Measurements from ENCODE around the gene ZNF609. TPM values are rescaled to one million over a fixed set of nuclear protein-coding genes. Genes with fewer than 3 reads are reported as not detected.
A peak's percentile ranks its signal among the peaks of the same experiment; 100 is the strongest.
"Not testable (repeated sequence)": the region's sequence is repeated elsewhere in the genome, so short reads cannot be mapped to it uniquely, and the experiment has no call there.

ZNF609 gene
- total RNA-seq, 3 donors from 2014 or later (not counting 1 experiment from before 2014, with no cell fraction given): 40.3 to 59.7 (median 55.3) TPM

DNA sequence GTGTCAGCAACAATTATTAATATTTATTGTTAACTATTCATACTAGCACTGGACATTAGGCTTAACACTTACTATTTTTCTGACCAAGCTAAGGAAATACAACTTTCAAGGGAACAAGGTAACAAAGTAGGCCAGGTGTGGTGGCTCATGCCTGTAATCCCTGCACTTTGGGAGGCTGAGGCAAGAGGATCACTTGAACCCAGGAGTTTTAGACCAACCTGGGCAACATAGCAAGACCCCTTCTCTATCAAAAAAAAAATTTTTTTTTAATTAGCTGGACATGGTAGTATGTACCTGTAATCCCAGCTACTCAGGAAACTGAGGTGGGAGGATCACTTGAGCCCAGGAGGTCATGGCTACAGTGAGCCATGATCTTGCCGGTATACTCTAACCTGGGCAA is 183.3 kb downstream of the ZNF609 start:
- H3K4me3 ChIP-seq (ENCODE audit: low read length): no peak overlapping the region
- Mint-ChIP-seq H3K27ac (peak overlapping the region in 1 of 2 donors; percentile 70), H3K4me1 (peaks cover 40 to 52% of the 10 kb centered on the region in 2 donors), H3K36me3 (no peaks in the 10 kb centered on the region), H3K27me3 (ENCODE audit: low read depth in 2 of 2) (no peaks in the 10 kb centered on the region), H3K9me3 (no peaks in the 10 kb centered on the region), H3K4me3 (no peak overlapping the region)
- TF ChIP-seq, protein P1, sequence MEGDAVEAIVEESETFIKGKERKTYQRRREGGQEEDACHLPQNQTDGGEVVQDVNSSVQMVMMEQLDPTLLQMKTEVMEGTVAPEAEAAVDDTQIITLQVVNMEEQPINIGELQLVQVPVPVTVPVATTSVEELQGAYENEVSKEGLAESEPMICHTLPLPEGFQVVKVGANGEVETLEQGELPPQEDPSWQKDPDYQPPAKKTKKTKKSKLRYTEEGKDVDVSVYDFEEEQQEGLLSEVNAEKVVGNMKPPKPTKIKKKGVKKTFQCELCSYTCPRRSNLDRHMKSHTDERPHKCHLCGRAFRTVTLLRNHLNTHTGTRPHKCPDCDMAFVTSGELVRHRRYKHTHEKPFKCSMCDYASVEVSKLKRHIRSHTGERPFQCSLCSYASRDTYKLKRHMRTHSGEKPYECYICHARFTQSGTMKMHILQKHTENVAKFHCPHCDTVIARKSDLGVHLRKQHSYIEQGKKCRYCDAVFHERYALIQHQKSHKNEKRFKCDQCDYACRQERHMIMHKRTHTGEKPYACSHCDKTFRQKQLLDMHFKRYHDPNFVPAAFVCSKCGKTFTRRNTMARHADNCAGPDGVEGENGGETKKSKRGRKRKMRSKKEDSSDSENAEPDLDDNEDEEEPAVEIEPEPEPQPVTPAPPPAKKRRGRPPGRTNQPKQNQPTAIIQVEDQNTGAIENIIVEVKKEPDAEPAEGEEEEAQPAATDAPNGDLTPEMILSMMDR (IDR thresholded peaks at IDR 0.05): no peak
- H3K27me3 ChIP-seq (ENCODE audit: control insufficient read depth, insufficient read depth, low read length): no peaks in the 10 kb centered on the region
- ATAC-seq: no peak
- no peaks in the 10 kb centered on the region for H3K36me3 ChIP-seq (ENCODE audit: control insufficient read depth, insufficient read depth, low read length)
- no peaks in the 10 kb centered on the region for H3K9me3 ChIP-seq (ENCODE audit: control insufficient read depth, insufficient read depth, low read length)
- H3K27ac ChIP-seq (ENCODE audit: low read length): no peak overlapping the region
- H3K4me1 ChIP-seq (ENCODE audit: control insufficient read depth, insufficient read depth, low read length): peaks cover 25% of the 10 kb centered on the region
- no CpG with 5 or more reads among the region's 1 CpG for WGBS (ENCODE audit: insufficient coverage)
- no peak for DNase-seq
- intact Hi-C loops (cut with micrococcal nuclease): no loop called here

DNA sequence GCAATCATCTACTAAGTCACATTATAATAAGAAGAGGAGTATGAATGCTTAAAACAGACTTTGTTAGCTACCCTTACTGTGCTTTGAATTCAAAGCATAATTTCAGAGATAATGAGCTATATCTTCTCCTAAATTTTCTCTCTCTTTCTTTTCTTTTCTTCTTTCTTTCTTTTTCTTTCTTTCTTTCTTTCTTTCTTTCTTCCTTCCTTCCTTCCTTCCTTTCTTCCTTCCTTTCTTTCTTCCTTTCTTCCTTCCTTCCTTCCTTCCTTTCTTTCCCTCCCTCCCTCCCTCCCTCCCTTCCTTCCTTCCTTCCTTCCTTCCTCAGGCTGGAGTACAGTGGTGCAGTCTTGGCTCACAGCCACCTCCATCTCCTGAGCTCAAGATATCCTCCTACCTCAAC is 184.4 kb downstream of the ZNF609 start:
- H3K4me3 ChIP-seq (ENCODE audit: low read length): not testable (repeated sequence)

DNA sequence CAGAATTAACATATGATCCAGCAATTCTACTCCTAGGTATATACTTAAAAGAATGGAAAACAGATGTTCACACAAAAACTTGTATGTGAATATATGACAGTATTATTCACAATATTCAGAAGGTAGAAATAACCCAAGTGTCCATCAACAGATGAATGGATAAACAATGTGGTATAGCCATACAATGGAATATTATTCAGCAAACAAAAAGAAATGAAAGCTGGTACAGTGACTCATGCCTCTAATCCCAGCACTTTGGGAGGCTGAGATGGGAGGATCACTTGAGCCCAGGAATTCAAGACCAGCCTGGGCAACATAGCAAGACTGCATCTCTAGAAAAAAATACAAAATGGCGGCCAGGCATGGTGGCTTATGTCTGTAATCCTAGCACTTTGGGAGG is 185.6 kb downstream of the ZNF609 start:
- 100% methylated on average over 1 of the region's 1 CpG for WGBS (ENCODE audit: insufficient coverage)
- Histone ChIP-seq H3K27me3 (ENCODE audit: control insufficient read depth, insufficient read depth, low read length) (no peaks in the 10 kb centered on the region), H3K36me3 (ENCODE audit: control insufficient read depth, insufficient read depth, low read length) (no peaks in the 10 kb centered on the region), H3K27ac (ENCODE audit: low read length) (no peak overlapping the region), H3K4me1 (ENCODE audit: control insufficient read depth, insufficient read depth, low read length) (peaks cover 10% of the 10 kb centered on the region), H3K9me3 (ENCODE audit: control insufficient read depth, insufficient read depth, low read length) (no peaks in the 10 kb centered on the region), H3K4me3 (ENCODE audit: low read length) (no peak overlapping the region)
- Mint-ChIP-seq H3K27me3 (ENCODE audit: low read depth in 2 of 2) (no peaks in the 10 kb centered on the region), H3K9me3 (no peaks in the 10 kb centered on the region), H3K36me3 (no peaks in the 10 kb centered on the region), H3K27ac (no peak overlapping the region), H3K4me1 (peaks cover 35 to 38% of the 10 kb centered on the region in 2 donors), H3K4me3 (no peak overlapping the region)
- TF ChIP-seq, protein P1 (IDR thresholded peaks at IDR 0.05): no peak
- intact Hi-C loops (cut with micrococcal nuclease): no loop called here
- DNase-seq: no peak
- no peak for ATAC-seq

More for the DNA sequence above, 184.4 kb downstream of the ZNF609 start:
- H3K9me3 ChIP-seq (ENCODE audit: control insufficient read depth, insufficient read depth, low read length); H3K27me3 Mint-ChIP-seq (ENCODE audit: low read depth in 2 of 2); H3K27ac Mint-ChIP-seq; intact Hi-C loops (cut with micrococcal nuclease); ATAC-seq; H3K27me3 ChIP-seq (ENCODE audit: control insufficient read depth, insufficient read depth, low read length); H3K27ac ChIP-seq (ENCODE audit: low read length); H3K4me3 Mint-ChIP-seq; H3K36me3 ChIP-seq (ENCODE audit: control insufficient read depth, insufficient read depth, low read length); DNase-seq; H3K36me3 Mint-ChIP-seq; H3K9me3 Mint-ChIP-seq: not testable (repeated sequence)
- peaks cover 43 to 50% of the 10 kb centered on the region in 2 donors for H3K4me1 Mint-ChIP-seq
- H3K4me1 ChIP-seq (ENCODE audit: control insufficient read depth, insufficient read depth, low read length): peaks cover 21% of the 10 kb centered on the region

DNA sequence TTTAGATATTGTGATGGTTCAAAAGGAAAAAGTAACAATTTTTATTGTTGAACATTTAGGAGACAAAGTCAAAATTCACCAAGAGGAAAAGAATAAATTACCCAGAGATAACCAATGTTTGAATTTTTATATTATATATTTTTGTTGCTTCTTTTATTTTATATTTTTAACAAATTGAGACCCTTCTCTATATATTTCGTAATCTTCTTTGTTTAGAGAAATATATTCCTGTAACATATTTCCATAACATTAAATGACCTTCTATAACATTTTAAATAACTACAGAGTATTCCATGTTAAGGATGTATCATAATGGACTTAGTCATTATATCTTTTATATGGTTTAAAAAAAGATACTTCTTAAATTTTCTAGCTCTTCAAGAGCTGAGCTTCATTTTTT is 187.0 kb downstream of the ZNF609 start:
- Histone ChIP-seq H3K4me3 (ENCODE audit: low read length) (no peak overlapping the region), H3K9me3 (ENCODE audit: control insufficient read depth, insufficient read depth, low read length) (no peaks in the 10 kb centered on the region), H3K27ac (ENCODE audit: low read length) (no peak overlapping the region), H3K36me3 (ENCODE audit: control insufficient read depth, insufficient read depth, low read length) (no peaks in the 10 kb centered on the region), H3K27me3 (ENCODE audit: control insufficient read depth, insufficient read depth, low read length) (no peaks in the 10 kb centered on the region), H3K4me1 (ENCODE audit: control insufficient read depth, insufficient read depth, low read length) (peaks cover 16% of the 10 kb centered on the region)
- no CpG with 5 or more reads among the region's 1 CpG for WGBS (ENCODE audit: insufficient coverage)
- DNase-seq (no peak), ATAC-seq (no peak)
- no peak overlapping the region for H3K27ac Mint-ChIP-seq
- no peaks in the 10 kb centered on the region for H3K9me3 Mint-ChIP-seq
- no peak overlapping the region for H3K4me3 Mint-ChIP-seq
- intact Hi-C loops (cut with micrococcal nuclease): no loop called here
- H3K4me1 Mint-ChIP-seq: peaks cover 32% of the 10 kb centered on the region in 2 donors
- no peaks in the 10 kb centered on the region for H3K27me3 Mint-ChIP-seq (ENCODE audit: low read depth in 2 of 2)
- TF ChIP-seq, protein P1 (IDR thresholded peaks at IDR 0.05): no peak
- H3K36me3 Mint-ChIP-seq: no peaks in the 10 kb centered on the region
